AG04449 (cell line): ENCODE results near the gene PRTN3.

Experiments
- CTCF ChIA-PET: fragments of 350-600 bp; formaldehyde crosslinking; extraction: SDS; loops from one replicate; lab custom pipeline; 2021; ENCODE audit warnings: antibody characterized with exemption; lab: Yijun Ruan, JAX
- POLR2A ChIA-PET: fragments of 400-600, 350-600 bp; formaldehyde crosslinking; extraction: SDS; loops from one replicate; lab custom pipeline; 2020; ENCODE audit warnings: antibody characterized with exemption, inconsistent platforms; lab: Yijun Ruan, JAX
- DNase-seq: peaks from one replicate; pipeline ENCODE4 v3.0.0-alpha.2; 2010; ENCODE audit warnings: low read depth, low spot score
- H3K4me3 ChIP-seq: 2 replicates; pipeline ENCODE4 v1.5.1; 2011; ENCODE audit warnings: low read depth, mild to moderate bottlenecking, control low read depth, low read length
- TF ChIP-seq, protein P1 (sequence below): IDR thresholded peaks from one replicate; pipeline ENCODE4 v1.5.1; 2011; ENCODE audit warnings: mild to moderate bottlenecking, moderate library complexity, low read length, control low read depth, inconsistent platforms; ENCODE audit not compliant: insufficient read depth; ENCODE audit errors: missing control alignments

Gene PRTN3

DNA sequence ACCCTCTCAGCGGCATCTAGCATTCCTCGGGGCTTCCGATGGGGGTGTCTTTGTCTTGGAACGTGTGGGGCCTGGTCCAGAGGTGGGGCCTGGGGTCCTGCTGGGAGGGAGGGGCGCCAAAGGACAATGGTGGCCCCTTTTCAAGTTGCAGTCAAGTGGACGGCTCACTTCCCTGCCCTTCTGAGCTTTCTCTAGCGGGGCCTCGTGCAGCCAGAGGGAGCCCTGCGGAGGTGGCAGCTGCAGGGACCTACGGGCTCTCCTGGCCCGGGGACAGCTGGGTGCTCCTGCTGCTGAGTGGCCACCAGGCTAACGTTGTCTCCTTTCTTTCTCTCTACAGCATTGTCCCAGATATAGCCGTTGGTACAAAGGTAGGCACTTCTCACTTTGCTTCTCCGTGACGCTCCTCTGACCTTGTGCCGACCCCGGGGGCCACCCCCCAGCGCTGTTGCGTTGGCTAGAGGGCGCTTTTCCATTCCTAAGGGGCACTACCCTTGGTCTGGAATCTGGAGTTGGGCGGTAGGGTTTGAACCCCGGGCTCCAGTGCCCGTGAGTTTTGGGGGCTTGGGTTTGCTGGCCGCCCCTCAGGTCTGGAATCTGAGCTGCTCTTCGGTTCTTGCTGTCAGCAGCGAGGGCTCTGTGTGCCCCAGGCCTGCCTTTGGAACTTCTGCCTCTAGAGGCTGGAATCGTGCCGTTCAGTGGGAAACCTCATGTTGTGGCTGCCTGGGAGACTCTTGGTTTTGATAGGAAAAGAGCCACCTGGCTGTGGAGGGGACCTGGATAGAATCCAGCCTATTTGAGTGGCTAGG, 41.5 kb upstream of the PRTN3 start:
- TF ChIP-seq, protein P1, sequence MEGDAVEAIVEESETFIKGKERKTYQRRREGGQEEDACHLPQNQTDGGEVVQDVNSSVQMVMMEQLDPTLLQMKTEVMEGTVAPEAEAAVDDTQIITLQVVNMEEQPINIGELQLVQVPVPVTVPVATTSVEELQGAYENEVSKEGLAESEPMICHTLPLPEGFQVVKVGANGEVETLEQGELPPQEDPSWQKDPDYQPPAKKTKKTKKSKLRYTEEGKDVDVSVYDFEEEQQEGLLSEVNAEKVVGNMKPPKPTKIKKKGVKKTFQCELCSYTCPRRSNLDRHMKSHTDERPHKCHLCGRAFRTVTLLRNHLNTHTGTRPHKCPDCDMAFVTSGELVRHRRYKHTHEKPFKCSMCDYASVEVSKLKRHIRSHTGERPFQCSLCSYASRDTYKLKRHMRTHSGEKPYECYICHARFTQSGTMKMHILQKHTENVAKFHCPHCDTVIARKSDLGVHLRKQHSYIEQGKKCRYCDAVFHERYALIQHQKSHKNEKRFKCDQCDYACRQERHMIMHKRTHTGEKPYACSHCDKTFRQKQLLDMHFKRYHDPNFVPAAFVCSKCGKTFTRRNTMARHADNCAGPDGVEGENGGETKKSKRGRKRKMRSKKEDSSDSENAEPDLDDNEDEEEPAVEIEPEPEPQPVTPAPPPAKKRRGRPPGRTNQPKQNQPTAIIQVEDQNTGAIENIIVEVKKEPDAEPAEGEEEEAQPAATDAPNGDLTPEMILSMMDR: peak; percentile 19
- no peak for DNase-seq
- ChIA-PET CTCF (interaction anchor here (0.6 to 2.9 kb wide), 6 partner anchors 12 to 161 kb away, joined by 3 to 17 read pairs (median 4); no protein-coding TSS in a partner anchor), POLR2A (interaction anchor here (0.6 to 1.6 kb wide), 3 partner anchors 9 to 1663 kb away, joined by 3 to 4 read pairs (median 4); no protein-coding TSS in a partner anchor)
- peak overlapping the region; percentile 87 for H3K4me3 ChIP-seq

- TF ChIP-seq, protein P1: no peak
- ChIA-PET POLR2A (interaction anchor here (1.0 to 1.6 kb wide), 2 partner anchors 8 to 10 kb away, joined by 4 read pairs; no protein-coding TSS in a partner anchor), CTCF (interaction anchor here (0.7 to 2.9 kb wide), 3 partner anchors 10 to 56 kb away, joined by 3 to 17 read pairs (median 6); no protein-coding TSS in a partner anchor)
- H3K4me3 ChIP-seq: peak overlapping the region; percentile 39
- DNase-seq: no peak
Measured at GRCh38 chr19:800360-801029, 40.3 kb upstream of the PRTN3 start.

DNA sequence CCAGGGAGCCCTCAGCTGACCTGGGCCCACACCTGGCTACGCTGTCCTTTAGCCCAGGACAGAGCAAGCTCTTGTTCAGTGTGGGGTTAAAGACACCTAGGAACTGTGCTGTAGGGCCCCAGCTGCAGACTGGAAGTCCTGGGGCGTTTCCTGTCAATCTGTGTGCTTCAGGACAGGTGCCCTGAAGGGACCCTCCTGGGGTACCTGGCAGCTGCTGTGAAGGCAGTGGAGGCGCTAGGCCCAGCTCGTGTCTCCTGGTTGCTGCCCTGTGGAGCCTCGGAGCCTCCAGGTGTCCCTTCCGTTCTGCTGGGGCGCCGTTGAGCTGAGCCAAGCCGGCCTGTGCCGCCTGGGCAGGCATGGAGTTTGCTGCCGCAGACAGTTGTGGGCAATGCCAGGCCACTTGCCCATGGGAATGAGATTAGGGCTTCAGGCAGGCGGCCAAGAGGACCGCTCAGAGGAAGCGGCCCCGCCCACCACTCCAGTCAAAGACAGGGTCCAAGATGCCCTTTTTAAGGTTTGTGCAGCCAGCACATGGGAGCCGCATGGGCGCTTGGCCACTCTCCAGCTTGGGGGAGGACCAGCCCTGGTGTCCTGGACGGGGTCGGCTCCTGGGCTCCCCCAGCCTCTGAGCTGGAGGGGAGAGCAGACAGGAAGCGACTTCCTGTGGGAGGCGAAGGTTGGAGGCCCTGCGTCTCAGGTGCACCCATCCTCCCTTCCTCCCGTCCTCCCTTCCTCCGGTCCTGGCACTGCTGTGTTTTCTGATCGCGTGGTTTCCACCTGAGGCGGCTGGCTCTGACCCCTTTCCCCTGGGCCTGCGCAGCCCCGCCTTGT, 39.6 kb upstream of the PRTN3 start:
- H3K4me3 ChIP-seq: peak overlapping the region; percentile 39
- CTCF ChIA-PET: interaction anchor here (0.7 to 2.9 kb wide), 3 partner anchors 10 to 32 kb away, joined by 3 to 17 read pairs (median 3); no protein-coding TSS in a partner anchor
- POLR2A ChIA-PET: no interaction called here

GRCh38 chr19:801861-802497, 38.8 kb upstream of the PRTN3 start:
- TF ChIP-seq, protein P1: no peak
- DNase-seq: no peak
- H3K4me3 ChIP-seq: no peak overlapping the region
- POLR2A ChIA-PET: interaction anchor here (0.6 kb wide), 1 partner anchor 23 kb away, joined by 3 read pairs; no protein-coding TSS in a partner anchor
- CTCF ChIA-PET: interaction anchor here (0.9 kb wide), 2 partner anchors 33 to 199 kb away, joined by 3 read pairs; no protein-coding TSS in a partner anchor

More for the DNA sequence above, 39.6 kb upstream of the PRTN3 start:
- DNase-seq: no peak
- TF ChIP-seq, protein P1: no peak

DNA sequence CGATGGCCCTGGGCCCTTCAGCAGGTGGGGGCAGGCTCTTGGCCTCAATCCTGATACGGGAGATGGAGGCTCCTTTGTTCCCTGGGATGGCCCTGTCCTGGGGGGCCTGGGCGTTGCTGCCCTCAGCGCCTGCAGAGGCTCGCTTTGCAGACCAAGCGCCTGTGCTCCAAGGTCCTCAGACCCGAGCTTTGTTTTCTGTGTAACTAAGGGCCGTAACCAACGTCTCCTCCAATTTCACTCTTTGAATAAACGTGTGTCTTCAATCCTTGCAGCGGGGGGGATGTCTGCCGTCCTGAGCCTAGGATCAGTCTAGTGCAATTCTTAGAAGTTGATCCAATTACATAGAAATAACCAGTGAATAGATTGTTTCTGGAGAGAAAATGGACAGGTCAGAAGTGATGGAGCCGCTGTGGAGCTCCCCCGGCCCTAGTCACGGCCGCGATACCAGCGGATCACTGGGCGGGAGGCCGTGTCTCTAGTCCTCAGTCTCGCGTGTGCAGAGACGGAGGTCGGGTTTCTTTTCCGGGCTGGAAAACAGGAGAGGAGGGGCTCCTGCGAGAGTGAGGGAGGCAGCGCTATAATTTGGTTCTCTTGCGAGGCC, 38.2 kb upstream of the PRTN3 start:
- TF ChIP-seq, protein P1: no peak
- no peak overlapping the region for H3K4me3 ChIP-seq
- ChIA-PET CTCF (interaction anchor here (0.9 kb wide), 1 partner anchor 199 kb away, joined by 3 read pairs; no protein-coding TSS in a partner anchor), POLR2A (interaction anchor here (0.6 kb wide), 1 partner anchor 24 kb away, joined by 3 read pairs; no protein-coding TSS in a partner anchor)
- DNase-seq: no peak
